Activated gamma-delta T cell treated with anti-CD3 and anti-CD28 coated beads, Interleukin-2, amount 50 U/mL, for 16 hours (primary cell): ENCODE measurements around the gene RSU1.

Source experiments
- DNase-seq: peaks from one replicate; pipeline ENCODE4 v3.0.0-alpha.2; 2020; ENCODE audit warnings: low read depth

RSU1 gene

GRCh38 chr10:16741540-16741939, 75.7 kb downstream of the RSU1 start:
- no peak for DNase-seq

GRCh38 chr10:16737420-16737819, 79.8 kb downstream of the RSU1 start:
- DNase-seq = no peak

- no peak for DNase-seq
Observed at GRCh38 chr10:16735671-16736070, 81.6 kb downstream of the RSU1 start.

GRCh38 chr10:16732376-16732775, 84.8 kb downstream of the RSU1 start:
- DNase-seq = no peak

- no peak for DNase-seq
Observed at GRCh38 chr10:16728266-16728665, 89.0 kb downstream of the RSU1 start.

- DNase-seq = no peak
Observed at GRCh38 chr10:16727666-16728065, 89.6 kb downstream of the RSU1 start.

- DNase-seq = no peak
Observed at GRCh38 chr10:16724509-16724908, 92.7 kb downstream of the RSU1 start.

GRCh38 chr10:16720812-16721211, 96.4 kb downstream of the RSU1 start:
- DNase-seq = no peak

GRCh38 chr10:16717622-16718395, 99.4 kb downstream of the RSU1 start:
- no peak for DNase-seq

GRCh38 chr10:16716051-16716450, 101.2 kb downstream of the RSU1 start:
- no peak for DNase-seq

GRCh38 chr10:16713290-16713689, 103.9 kb downstream of the RSU1 start:
- DNase-seq = no peak

- no peak for DNase-seq
Observed at GRCh38 chr10:16712883-16713282, 104.3 kb downstream of the RSU1 start.

- no peak for DNase-seq
Observed at GRCh38 chr10:16700331-16700730, 116.9 kb downstream of the RSU1 start.

GRCh38 chr10:16699435-16700057, 117.7 kb downstream of the RSU1 start:
- DNase-seq = no peak

GRCh38 chr10:16698461-16698860, 118.8 kb downstream of the RSU1 start:
- no peak for DNase-seq

- DNase-seq = no peak
Observed at GRCh38 chr10:16690417-16690816, 126.8 kb downstream of the RSU1 start.

GRCh38 chr10:16689696-16690095, 127.5 kb downstream of the RSU1 start:
- no peak for DNase-seq

GRCh38 chr10:16689227-16689626, 128.0 kb downstream of the RSU1 start:
- no peak for DNase-seq

- no peak for DNase-seq
Observed at GRCh38 chr10:16686054-16686902, 130.9 kb downstream of the RSU1 start.

GRCh38 chr10:16685551-16685950, 131.7 kb downstream of the RSU1 start:
- no peak for DNase-seq

- DNase-seq = no peak
Observed at GRCh38 chr10:16681521-16681920, 135.7 kb downstream of the RSU1 start.

GRCh38 chr10:16679511-16679910, 137.7 kb downstream of the RSU1 start:
- DNase-seq = no peak

- DNase-seq = no peak
Observed at GRCh38 chr10:16675334-16675733, 141.9 kb downstream of the RSU1 start.
